ENCODE measurements around the gene ARL17B. TPM values are rescaled to one million over a fixed set of nuclear protein-coding genes. Genes with fewer than 3 reads are reported as not detected.
"Not testable (repeated sequence)": the region's sequence is repeated elsewhere in the genome, so short reads cannot be mapped to it uniquely, and the experiment has no call there.

ARL17B gene
- total RNA-seq, 3 donors from 2014 or later: 19.5 to 38.0 (median 24.9) TPM

- peak; percentile 69 for ATAC-seq
- intact Hi-C loops (cut with DNase I, micrococcal nuclease); H3K36me3 ChIP-seq (ENCODE audit: low read depth); H3K4me1 ChIP-seq (ENCODE audit: low read depth); H3K4me3 ChIP-seq; DNase-seq; H3K9me3 ChIP-seq: not testable (repeated sequence)
Measured at GRCh38 chr17:46361145-46361735, 326 bp downstream of the ARL17B start.

GRCh38 chr17:46353856-46354255, 7.7 kb downstream of the ARL17B start:
- H3K36me3 ChIP-seq (ENCODE audit: low read depth); intact Hi-C loops (cut with DNase I, micrococcal nuclease); H3K4me1 ChIP-seq (ENCODE audit: low read depth); H3K9me3 ChIP-seq; DNase-seq; ATAC-seq; H3K4me3 ChIP-seq: not testable (repeated sequence)

GRCh38 chr17:46349060-46349459, 12.5 kb downstream of the ARL17B start:
- DNase-seq, ATAC-seq: not testable (repeated sequence)

GRCh38 chr17:46348345-46348744, 13.2 kb downstream of the ARL17B start:
- H3K4me3 ChIP-seq; H3K9me3 ChIP-seq; intact Hi-C loops (cut with DNase I, micrococcal nuclease); DNase-seq; H3K36me3 ChIP-seq (ENCODE audit: low read depth); H3K4me1 ChIP-seq (ENCODE audit: low read depth): not testable (repeated sequence)
- ATAC-seq: peak; percentile 50

More at GRCh38 chr17:46349060-46349459, 12.5 kb downstream of the ARL17B start:
- H3K4me3 ChIP-seq; H3K4me1 ChIP-seq (ENCODE audit: low read depth); intact Hi-C loops (cut with DNase I, micrococcal nuclease); H3K36me3 ChIP-seq (ENCODE audit: low read depth); H3K9me3 ChIP-seq: not testable (repeated sequence)

- H3K4me3 ChIP-seq; H3K9me3 ChIP-seq; H3K36me3 ChIP-seq (ENCODE audit: low read depth); intact Hi-C loops (cut with DNase I, micrococcal nuclease); H3K4me1 ChIP-seq (ENCODE audit: low read depth); DNase-seq: not testable (repeated sequence)
- ATAC-seq: peak; percentile 63
Measured at GRCh38 chr17:46342131-46342530, 19.4 kb downstream of the ARL17B start.

GRCh38 chr17:46341220-46341619, 20.3 kb downstream of the ARL17B start:
- intact Hi-C loops (cut with DNase I, micrococcal nuclease): not testable (repeated sequence)
- peak; percentile 54 for ATAC-seq

GRCh38 chr17:46294831-46295230, 66.7 kb downstream of the ARL17B start, which contains the start of gene LRRC37A:
TSS of gene LRRC37A (plus strand) at chr17:46295131. CDS start at chr17:46295134, 3 bp downstream.
- H3K4me3 ChIP-seq; ATAC-seq; intact Hi-C loops (cut with DNase I, micrococcal nuclease): not testable (repeated sequence)

More at GRCh38 chr17:46341220-46341619, 20.3 kb downstream of the ARL17B start:
- H3K9me3 ChIP-seq; H3K4me3 ChIP-seq; DNase-seq; H3K4me1 ChIP-seq (ENCODE audit: low read depth); H3K36me3 ChIP-seq (ENCODE audit: low read depth): not testable (repeated sequence)

GRCh38 chr17:46291618-46292017, 69.9 kb downstream of the ARL17B start:
- H3K4me3 ChIP-seq; DNase-seq; ATAC-seq; H3K36me3 ChIP-seq (ENCODE audit: low read depth); intact Hi-C loops (cut with DNase I, micrococcal nuclease); H3K9me3 ChIP-seq; H3K4me1 ChIP-seq (ENCODE audit: low read depth): not testable (repeated sequence)

More at GRCh38 chr17:46294831-46295230, 66.7 kb downstream of the ARL17B start, which contains the start of gene LRRC37A:
- not testable (repeated sequence) for DNase-seq; H3K36me3 ChIP-seq (ENCODE audit: low read depth); H3K4me1 ChIP-seq (ENCODE audit: low read depth); H3K9me3 ChIP-seq

- peak; percentile 62 for ATAC-seq
Measured at GRCh38 chr17:46290906-46291546, 70.5 kb downstream of the ARL17B start.

GRCh38 chr17:46287587-46287986, 74.0 kb downstream of the ARL17B start:
- H3K4me1 ChIP-seq (ENCODE audit: low read depth); H3K4me3 ChIP-seq; H3K9me3 ChIP-seq; ATAC-seq; H3K36me3 ChIP-seq (ENCODE audit: low read depth); DNase-seq: not testable (repeated sequence)
- intact Hi-C loops (cut with DNase I, micrococcal nuclease): loop anchor here in 1 of 2 donors (10.0 kb wide), 1 partner anchor 293 kb away; the partner anchor contains the start of gene STH

More at GRCh38 chr17:46290906-46291546, 70.5 kb downstream of the ARL17B start:
- DNase-seq: peak in 1 of 3 donors; percentile 26
- H3K4me3 ChIP-seq; H3K9me3 ChIP-seq; H3K4me1 ChIP-seq (ENCODE audit: low read depth); intact Hi-C loops (cut with DNase I, micrococcal nuclease); H3K36me3 ChIP-seq (ENCODE audit: low read depth): not testable (repeated sequence)
